Measurements from ENCODE around the gene DOCK11. TPM values are rescaled to one million over a fixed set of nuclear protein-coding genes. Genes with fewer than 3 reads are reported as not detected.
A peak's percentile ranks its signal among the peaks of the same experiment; 100 is the strongest.

The DOCK11 gene
- total and polyA plus RNA-seq, 9 of the 15 experiments (the other 6 are each of a cell fraction or from before 2014, with no cell fraction given), result 41.8 to 77.8 (median 50.9) TPM

- TF ChIP-seq ETS1 (conservative IDR thresholded peaks at IDR 0.05; ENCODE audit: control insufficient read depth, low read depth, low read length) (no peak), TCF15 (CRISPR knock-in tag; IDR thresholded peaks at IDR 0.05) (no peak), ZBTB5 (IDR thresholded peaks at IDR 0.05) (no peak), RBFOX2 (IDR thresholded peaks at IDR 0.05; ENCODE audit: low read depth, low read length) (peak; percentile 74), TFAP4 (CRISPR knock-in tag; IDR thresholded peaks at IDR 0.05; ENCODE audit: borderline replicate concordance) (0 out of 2 replicates have a peak, but pooled peaks have one; percentile 16), TBP (optimal IDR thresholded peaks at IDR 0.05; ENCODE audit: low read depth, low read length) (peak; percentile 24), ETV6 (IDR thresholded peaks at IDR 0.05; ENCODE audit: borderline replicate concordance in 1 of 2, low read depth in 2 of 2, low read length in 1 of 2) (no peak), ETV6 (CRISPR knock-in tag; IDR thresholded peaks at IDR 0.05; ENCODE audit: borderline replicate concordance) (no peak), U2AF1 (optimal IDR thresholded peaks at IDR 0.05; ENCODE audit: low read depth, low read length) (no peak), ARID4B (CRISPR knock-in tag; IDR thresholded peaks at IDR 0.05) (0 out of 2 replicates have a peak, but pooled peaks have one; percentile 5)
Observed at GRCh38 chrX:118495958-118496762, 545 bp downstream of the DOCK11 start (continued).
